GM21390 (cell line): Measurements from ENCODE around the gene HDDC2.

Source experiments
- ATAC-seq: cut with Tn5 transposase; IDR thresholded peaks from one replicate; pipeline ENCODE4 v1.9.1; 2021; ENCODE audit not compliant: unreplicated experiment

HDDC2 gene

GRCh38 chr6:125271486-125272159 is 30.1 kb downstream of the HDDC2 start:
- no peak for ATAC-seq

- no peak for ATAC-seq
Measured at GRCh38 chr6:125270380-125270779, 31.4 kb downstream of the HDDC2 start.

GRCh38 chr6:125269328-125269985 is 32.3 kb downstream of the HDDC2 start:
- no peak for ATAC-seq

- no peak for ATAC-seq
Measured at GRCh38 chr6:125268765-125269164, 33.0 kb downstream of the HDDC2 start.

GRCh38 chr6:125267806-125268523 is 33.8 kb downstream of the HDDC2 start:
- ATAC-seq = no peak

GRCh38 chr6:125264476-125264875 is 37.3 kb downstream of the HDDC2 start:
- no peak for ATAC-seq

GRCh38 chr6:125262016-125263013 is 39.5 kb downstream of the HDDC2 start:
- ATAC-seq = no peak

- no peak for ATAC-seq
Measured at GRCh38 chr6:125259354-125259736, 42.4 kb downstream of the HDDC2 start.

GRCh38 chr6:125258651-125259353 is 43.0 kb downstream of the HDDC2 start:
- ATAC-seq = no peak

GRCh38 chr6:125257351-125257750 is 44.4 kb downstream of the HDDC2 start:
- ATAC-seq = no peak

- no peak for ATAC-seq
Measured at GRCh38 chr6:125255201-125255600, 46.6 kb downstream of the HDDC2 start.

- no peak for ATAC-seq
Measured at GRCh38 chr6:125254321-125254720, 47.4 kb downstream of the HDDC2 start.

- ATAC-seq = no peak
Measured at GRCh38 chr6:125253881-125254280, 47.9 kb downstream of the HDDC2 start.

GRCh38 chr6:125252891-125253290 is 48.9 kb downstream of the HDDC2 start:
- ATAC-seq = no peak

GRCh38 chr6:125251516-125252220 is 50.1 kb downstream of the HDDC2 start:
- ATAC-seq = no peak

- ATAC-seq = no peak
Measured at GRCh38 chr6:125250511-125250910, 51.3 kb downstream of the HDDC2 start.

- no peak for ATAC-seq
Measured at GRCh38 chr6:125248136-125248535, 53.6 kb downstream of the HDDC2 start.

GRCh38 chr6:125246566-125246965 is 55.2 kb downstream of the HDDC2 start:
- no peak for ATAC-seq

GRCh38 chr6:125245523-125246264 is 56.1 kb downstream of the HDDC2 start:
- ATAC-seq = no peak
